Endothelial cell of umbilical vein (primary cell): ENCODE results near the gene SKOR1. TPM values are rescaled to one million over a fixed set of nuclear protein-coding genes. Genes with fewer than 3 reads are reported as not detected.

Source experiments
- BruUV-seq: library from RNA; stranded (reverse); fragments of 400-500 nt; replicated peaks from 2 replicates; lab custom pipeline; 2021; lab: Mats Ljungman, UMichigan
- CTCF ChIA-PET: fragments of 300-600, 350-600 bp; sonication (Branson Sonifier 250); formaldehyde crosslinking; loops from one replicate; lab custom pipeline; 2021; ENCODE audit warnings: antibody characterized with exemption, inconsistent platforms; lab: Charles Lee
- POLR2A ChIA-PET: fragments of 300-600, 350-600 bp; sonication (Branson Sonifier 250); formaldehyde crosslinking; loops from one replicate; lab custom pipeline; 2021; ENCODE audit warnings: antibody characterized with exemption, inconsistent platforms; lab: Charles Lee
- DNase-seq: peaks from one replicate; pipeline ENCODE4 v3.0.0-alpha.2; 2011; ENCODE audit warnings: low read depth, low spot score
- FAIRE-seq: peaks from 2 replicates; lab custom pipeline; 2011; peaks lifted over from hg19 to GRCh38; lab: Jason Lieb, UNC
- H2AFZ ChIP-seq: 2 replicates; pipeline ENCODE4 v1.6.0; 2012; ENCODE audit warnings: low read depth, low read length, control low read depth, inconsistent platforms
- H3K27ac ChIP-seq: 2 replicates; pipeline ENCODE4 v1.5.1; 2011; ENCODE audit warnings: low read depth, mild to moderate bottlenecking, control low read depth, low read length, moderate library complexity; ENCODE audit not compliant: insufficient read depth
- H3K27me3 ChIP-seq, 2 experiments: 2 replicates each; pipeline versions ENCODE4 v1.6.0 to v1.6.1; 2011; ENCODE audit warnings: low read length in 2 of 2, mixed read lengths in 1 of 2; ENCODE audit not compliant: control insufficient read depth in 2 of 2, insufficient read depth in 2 of 2
- H3K36me3 ChIP-seq, 2 experiments: 2 replicates in 1 of 2; 3 replicates in 1 of 2; pipeline ENCODE4 v1.5.1; 2011; ENCODE audit warnings: low read length in 2 of 2, mild to moderate bottlenecking in 1 of 2, moderate library complexity in 1 of 2; ENCODE audit not compliant: control insufficient read depth in 2 of 2, insufficient read depth in 2 of 2; ENCODE audit errors: extremely low read depth in 1 of 2
- H3K4me1 ChIP-seq: 3 replicates; pipeline ENCODE4 v1.5.1; 2011; ENCODE audit warnings: mild to moderate bottlenecking, low read length; ENCODE audit not compliant: control insufficient read depth, insufficient read depth; ENCODE audit errors: extremely low read depth
- H3K4me2 ChIP-seq: 2 replicates; pipeline ENCODE4 v1.6.1; 2011; ENCODE audit warnings: low read length, control low read depth, mixed read lengths; ENCODE audit not compliant: insufficient read depth
- H3K4me3 ChIP-seq, 3 experiments: fragments of 200-600 bp in 1 of 3; sonication (generic), shearing (Covaris generic) in 1 of 3; replicated peaks in 1 of 3; 2 replicates each; pipeline ENCODE4 v1.5.1; 2011 to 2016; ENCODE audit warnings: control low read depth in 3 of 3, low read length in 3 of 3, mild to moderate bottlenecking in 2 of 3, inconsistent platforms in 1 of 3, low read depth in 1 of 3, moderate library complexity in 1 of 3; ENCODE audit not compliant: insufficient read depth in 1 of 3
- H3K79me2 ChIP-seq: 2 replicates; pipeline ENCODE4 v1.6.0; 2012; ENCODE audit warnings: low read length, inconsistent platforms; ENCODE audit not compliant: control insufficient read depth, insufficient read depth
- H3K9ac ChIP-seq: replicated peaks from 2 replicates; pipeline ENCODE3; 2011; ENCODE audit warnings: low read length, control low read depth; ENCODE audit not compliant: insufficient read depth; ENCODE audit errors: extremely low read depth
- H3K9me1 ChIP-seq: replicated peaks from 3 replicates; pipeline ENCODE4 v1.6.0; 2011; ENCODE audit warnings: mild to moderate bottlenecking, low read length; ENCODE audit not compliant: control insufficient read depth, insufficient read depth; ENCODE audit errors: extremely low read depth
- H3K9me3 ChIP-seq: replicated peaks from 2 replicates; pipeline ENCODE4 v1.5.1; 2012; ENCODE audit warnings: low read length, inconsistent platforms; ENCODE audit not compliant: control insufficient read depth, insufficient read depth
- H4K20me1 ChIP-seq: replicated peaks from 2 replicates; pipeline ENCODE3; 2011; ENCODE audit warnings: mild to moderate bottlenecking, low read length; ENCODE audit not compliant: control insufficient read depth, insufficient read depth; ENCODE audit errors: extremely low read depth
- EZH2 ChIP-seq: IDR thresholded peaks from 2 replicates; pipeline ENCODE4 v1.6.1; 2012; ENCODE audit warnings: borderline replicate concordance, low read depth, mild to moderate bottlenecking, moderate library complexity, low read length, inconsistent platforms; ENCODE audit not compliant: severe bottlenecking
- FOS ChIP-seq: IDR thresholded peaks from 2 replicates; pipeline ENCODE4 v1.6.1; 2011; ENCODE audit warnings: mild to moderate bottlenecking, low read length, moderate library complexity, borderline replicate concordance; ENCODE audit not compliant: insufficient read depth
- GATA2 ChIP-seq: IDR thresholded peaks from 2 replicates; pipeline ENCODE4 v1.7.0; 2011; ENCODE audit warnings: low read depth, mild to moderate bottlenecking, moderate library complexity, mixed read lengths, low read length; ENCODE audit not compliant: insufficient read length, insufficient read depth
- JUN ChIP-seq: IDR thresholded peaks from 2 replicates; pipeline ENCODE4 v1.6.1; 2011; ENCODE audit warnings: borderline replicate concordance, low read depth; ENCODE audit not compliant: insufficient read length, insufficient read depth
- MYC ChIP-seq: IDR thresholded peaks from one replicate; pipeline ENCODE4 v1.6.1; 2011; ENCODE audit warnings: mild to moderate bottlenecking, low read depth, low read length
- POLR2A ChIP-seq: IDR thresholded peaks from 2 replicates; pipeline ENCODE4 v1.6.1; 2012; ENCODE audit warnings: low read depth, mild to moderate bottlenecking, control low read depth, low read length
- POLR2AphosphoS5 ChIP-seq: IDR thresholded peaks from 2 replicates; pipeline ENCODE4 v1.6.1; 2012; ENCODE audit warnings: low read depth, mild to moderate bottlenecking, control low read depth, low read length, moderate library complexity; ENCODE audit not compliant: insufficient read depth
- dilution Hi-C: fragments of 300-500 bp; cut with MboI; formaldehyde crosslinking; loops from one replicate; pipeline ENCODE4 v1.15.0; 2019; ENCODE audit warnings: low sequenced_read_pairs; ENCODE audit not compliant: extremely low pct_ligation_motif_present
- intact Hi-C: fragments of 100-400 bp; cut with micrococcal nuclease; formaldehyde crosslinking; loops from one replicate; pipeline ENCODE4 v1.10.0; 2022
- polyA plus RNA-seq, 4 experiments: library from polyadenylated mRNA; depleted of rRNA in 3 of 4; stranded (reverse) in 3 of 4; unstranded in 1 of 4; fragments of >200 nt; gene quantifications; 2 replicates each; pipeline versions ENCODE4 v1.2.1 to v1.2.3, GENCODE V29; 2011 to 2012; ENCODE audit warnings: missing spikeins in 1 of 4
- total RNA-seq: library from RNA; stranded (reverse); gene quantifications from 2 replicates; pipeline ENCODE4 v1.2.3, GENCODE V29; 2021
- TF ChIP-seq, protein P1 (sequence below): IDR thresholded peaks from 2 replicates; pipeline ENCODE4 v1.6.1; 2011; ENCODE audit not compliant: insufficient read depth, insufficient read length
- TF ChIP-seq, protein P2 (sequence below), 2 donors: IDR thresholded peaks; 1 replicate in 1 of 2; 2 replicates in 1 of 2; pipeline ENCODE4 v1.5.1; 2011; ENCODE audit warnings: low read length in 2 of 2, mild to moderate bottlenecking in 2 of 2, moderate library complexity in 2 of 2, control low read depth in 1 of 2, inconsistent platforms in 1 of 2, low read depth in 1 of 2; ENCODE audit not compliant: insufficient read depth in 1 of 2; ENCODE audit errors: extremely low read depth in 1 of 2

The SKOR1 gene
- total and polyA plus RNA-seq, 2 donors (not counting 3 experiments of a cell fraction or from before 2014, with no cell fraction given) = 0.06 to 0.15 TPM

DNA sequence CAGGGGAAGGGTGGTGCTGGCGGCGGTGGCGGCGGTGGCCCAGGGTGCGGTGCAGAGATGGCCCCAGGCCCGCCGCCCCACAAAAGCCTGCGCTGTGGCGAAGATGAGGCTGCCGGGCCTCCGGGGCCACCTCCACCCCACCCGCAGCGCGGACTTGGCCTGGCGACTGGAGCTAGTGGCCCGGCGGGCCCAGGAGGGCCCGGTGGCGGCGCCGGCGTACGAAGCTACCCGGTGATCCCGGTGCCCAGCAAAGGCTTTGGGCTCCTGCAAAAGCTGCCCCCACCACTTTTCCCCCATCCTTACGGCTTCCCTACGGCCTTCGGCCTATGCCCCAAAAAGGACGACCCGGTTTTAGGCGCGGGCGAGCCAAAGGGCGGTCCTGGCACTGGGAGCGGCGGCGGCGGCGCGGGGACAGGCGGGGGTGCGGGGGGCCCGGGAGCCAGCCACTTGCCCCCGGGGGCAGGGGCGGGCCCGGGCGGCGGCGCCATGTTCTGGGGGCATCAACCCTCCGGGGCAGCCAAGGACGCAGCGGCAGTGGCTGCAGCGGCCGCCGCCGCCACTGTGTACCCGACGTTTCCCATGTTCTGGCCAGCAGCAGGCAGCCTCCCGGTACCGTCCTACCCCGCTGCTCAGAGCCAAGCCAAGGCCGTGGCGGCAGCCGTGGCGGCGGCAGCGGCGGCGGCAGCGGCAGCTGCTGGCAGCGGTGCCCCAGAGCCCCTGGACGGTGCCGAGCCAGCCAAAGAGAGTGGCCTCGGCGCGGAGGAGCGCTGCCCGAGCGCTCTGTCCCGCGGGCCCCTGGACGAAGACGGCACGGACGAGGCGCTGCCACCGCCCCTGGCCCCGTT, 1.6 kb downstream of the SKOR1 start:
- BruUV-seq = no TSS peak
- H3K4me1 ChIP-seq = peaks cover 2% of the 10 kb centered on the region
- dilution Hi-C loops = no loop called here
- POLR2A ChIA-PET = no interaction called here
- H3K4me2 ChIP-seq = no peak overlapping the region
- no peaks in the 10 kb centered on the region for H4K20me1 ChIP-seq
- H3K27ac ChIP-seq = no peak overlapping the region
- intact Hi-C loops = no loop called here
- H2AFZ ChIP-seq = no peak overlapping the region
- peaks cover 78 to 96% of the 10 kb centered on the region in 2 experiments for H3K27me3 ChIP-seq
- H3K9ac ChIP-seq = no peak overlapping the region
- no peaks in the 10 kb centered on the region for H3K36me3 ChIP-seq
- H3K4me3 ChIP-seq = no peak overlapping the region
- no peaks in the 10 kb centered on the region for H3K79me2 ChIP-seq
- no peak for TF ChIP-seq MYC
- TF ChIP-seq EZH2 = peak; percentile 34
- CTCF ChIA-PET = interaction anchor here (0.7 kb wide), 1 partner anchor 19 kb away, joined by 3 read pairs; no protein-coding TSS in a partner anchor
- no peaks in the 10 kb centered on the region for H3K9me1 ChIP-seq
- FAIRE-seq = no peak
- H3K9me3 ChIP-seq = no peaks in the 10 kb centered on the region
- DNase-seq = no peak

DNA sequence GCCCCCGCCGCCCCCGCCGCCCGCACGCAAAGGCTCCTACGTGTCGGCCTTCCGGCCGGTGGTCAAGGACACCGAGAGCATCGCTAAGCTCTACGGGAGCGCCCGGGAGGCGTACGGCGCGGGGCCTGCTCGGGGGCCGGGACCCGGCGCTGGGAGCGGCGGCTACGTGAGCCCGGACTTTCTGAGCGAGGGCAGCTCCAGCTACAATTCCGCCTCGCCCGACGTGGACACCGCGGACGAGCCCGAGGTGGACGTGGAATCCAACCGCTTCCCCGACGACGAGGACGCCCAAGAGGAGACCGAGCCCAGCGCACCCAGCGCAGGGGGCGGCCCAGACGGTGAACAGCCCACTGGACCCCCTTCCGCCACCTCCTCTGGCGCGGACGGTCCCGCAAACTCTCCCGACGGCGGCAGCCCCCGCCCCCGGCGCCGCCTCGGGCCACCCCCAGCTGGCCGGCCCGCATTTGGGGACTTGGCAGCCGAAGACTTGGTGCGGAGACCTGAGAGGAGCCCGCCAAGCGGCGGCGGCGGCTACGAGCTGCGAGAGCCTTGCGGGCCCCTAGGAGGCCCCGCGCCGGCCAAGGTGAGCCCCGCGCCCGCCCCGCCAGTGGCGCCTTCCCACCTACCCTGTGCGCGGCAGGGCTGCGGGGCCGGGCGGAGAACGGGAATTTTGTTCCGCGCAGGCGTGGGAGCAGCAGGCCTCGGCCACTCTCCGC, 2.4 kb downstream of the SKOR1 start:
- FAIRE-seq = no peak
- CTCF ChIA-PET = interaction anchor here (0.7 kb wide), 1 partner anchor 18 kb away, joined by 3 read pairs; no protein-coding TSS in a partner anchor

More for the DNA sequence above, 2.4 kb downstream of the SKOR1 start:
- H3K36me3 ChIP-seq = no peaks in the 10 kb centered on the region
- no peaks in the 10 kb centered on the region for H4K20me1 ChIP-seq
- dilution Hi-C loops (no loop called here), intact Hi-C loops (no loop called here)
- H3K4me1 ChIP-seq = peaks cover 4% of the 10 kb centered on the region
- POLR2A ChIA-PET = no interaction called here
- H3K79me2 ChIP-seq = no peaks in the 10 kb centered on the region
- H3K9ac ChIP-seq = no peak overlapping the region
- no peak overlapping the region for H3K4me2 ChIP-seq
- no peak for DNase-seq
- no TSS peak for BruUV-seq
- H3K4me3 ChIP-seq = no peak overlapping the region
- no peaks in the 10 kb centered on the region for H3K9me1 ChIP-seq
- H3K27me3 ChIP-seq = peaks cover 78 to 96% of the 10 kb centered on the region in 2 experiments
- H3K9me3 ChIP-seq = no peaks in the 10 kb centered on the region
- H2AFZ ChIP-seq = no peak overlapping the region
- TF ChIP-seq POLR2AphosphoS5 = no peak
- no peak for TF ChIP-seq GATA2
- TF ChIP-seq FOS = no peak
- TF ChIP-seq, protein P1, sequence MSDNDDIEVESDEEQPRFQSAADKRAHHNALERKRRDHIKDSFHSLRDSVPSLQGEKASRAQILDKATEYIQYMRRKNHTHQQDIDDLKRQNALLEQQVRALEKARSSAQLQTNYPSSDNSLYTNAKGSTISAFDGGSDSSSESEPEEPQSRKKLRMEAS = no peak
- TF ChIP-seq EZH2 = no peak
- TF ChIP-seq POLR2A = no peak
- TF ChIP-seq, protein P2, sequence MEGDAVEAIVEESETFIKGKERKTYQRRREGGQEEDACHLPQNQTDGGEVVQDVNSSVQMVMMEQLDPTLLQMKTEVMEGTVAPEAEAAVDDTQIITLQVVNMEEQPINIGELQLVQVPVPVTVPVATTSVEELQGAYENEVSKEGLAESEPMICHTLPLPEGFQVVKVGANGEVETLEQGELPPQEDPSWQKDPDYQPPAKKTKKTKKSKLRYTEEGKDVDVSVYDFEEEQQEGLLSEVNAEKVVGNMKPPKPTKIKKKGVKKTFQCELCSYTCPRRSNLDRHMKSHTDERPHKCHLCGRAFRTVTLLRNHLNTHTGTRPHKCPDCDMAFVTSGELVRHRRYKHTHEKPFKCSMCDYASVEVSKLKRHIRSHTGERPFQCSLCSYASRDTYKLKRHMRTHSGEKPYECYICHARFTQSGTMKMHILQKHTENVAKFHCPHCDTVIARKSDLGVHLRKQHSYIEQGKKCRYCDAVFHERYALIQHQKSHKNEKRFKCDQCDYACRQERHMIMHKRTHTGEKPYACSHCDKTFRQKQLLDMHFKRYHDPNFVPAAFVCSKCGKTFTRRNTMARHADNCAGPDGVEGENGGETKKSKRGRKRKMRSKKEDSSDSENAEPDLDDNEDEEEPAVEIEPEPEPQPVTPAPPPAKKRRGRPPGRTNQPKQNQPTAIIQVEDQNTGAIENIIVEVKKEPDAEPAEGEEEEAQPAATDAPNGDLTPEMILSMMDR (IDR thresholded peaks at IDR 0.05; ENCODE audit: extremely low read depth in 1 of 2, insufficient read depth in 1 of 2, low read depth in 1 of 2, low read length in 2 of 2) = no peak
- no peak for TF ChIP-seq JUN
- TF ChIP-seq MYC = no peak
- H3K27ac ChIP-seq = no peak overlapping the region
